ENCODE measurements around the gene MMP27. TPM values are rescaled to one million over a fixed set of nuclear protein-coding genes. Genes with fewer than 3 reads are reported as not detected.

MMP27 gene
- total RNA-seq, 1 experiment from 2014 or later: not detected

DNA sequence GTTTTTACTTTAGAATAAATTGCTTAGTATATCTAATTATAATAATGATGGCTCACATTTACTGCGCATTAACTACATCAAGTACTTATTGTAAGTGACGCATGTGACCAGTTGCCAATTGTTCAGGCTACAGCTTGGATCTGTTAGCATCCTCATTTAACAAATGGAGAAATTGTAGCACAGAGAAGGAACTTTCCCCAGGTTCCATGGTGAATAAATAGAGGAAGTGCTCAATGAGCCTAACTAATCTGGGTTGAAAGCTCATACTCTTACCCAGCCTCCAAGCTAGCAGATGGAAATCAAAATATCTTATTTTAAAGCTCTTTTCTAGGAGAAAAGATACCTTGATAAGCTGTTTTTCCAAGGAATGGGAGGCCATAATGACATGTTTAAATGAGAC lies 19.8 kb downstream of the MMP27 start:
- intact Hi-C loops (cut with micrococcal nuclease; ENCODE audit: unreplicated experiment): no loop called here
- Mint-ChIP-seq H3K27me3 (ENCODE audit: unreplicated experiment) (peaks cover under 1% of the 10 kb centered on the region), H3K36me3 (ENCODE audit: insufficient read depth, unreplicated experiment) (no peaks in the 10 kb centered on the region), H3K9me3 (ENCODE audit: low read depth, unreplicated experiment) (no peaks in the 10 kb centered on the region), H3K4me1 (ENCODE audit: low read depth, unreplicated experiment) (no peaks in the 10 kb centered on the region), H3K27ac (ENCODE audit: unreplicated experiment) (no peak overlapping the region), H3K4me3 (ENCODE audit: low read depth, unreplicated experiment) (no peak overlapping the region)
- TF ChIP-seq, protein P1, sequence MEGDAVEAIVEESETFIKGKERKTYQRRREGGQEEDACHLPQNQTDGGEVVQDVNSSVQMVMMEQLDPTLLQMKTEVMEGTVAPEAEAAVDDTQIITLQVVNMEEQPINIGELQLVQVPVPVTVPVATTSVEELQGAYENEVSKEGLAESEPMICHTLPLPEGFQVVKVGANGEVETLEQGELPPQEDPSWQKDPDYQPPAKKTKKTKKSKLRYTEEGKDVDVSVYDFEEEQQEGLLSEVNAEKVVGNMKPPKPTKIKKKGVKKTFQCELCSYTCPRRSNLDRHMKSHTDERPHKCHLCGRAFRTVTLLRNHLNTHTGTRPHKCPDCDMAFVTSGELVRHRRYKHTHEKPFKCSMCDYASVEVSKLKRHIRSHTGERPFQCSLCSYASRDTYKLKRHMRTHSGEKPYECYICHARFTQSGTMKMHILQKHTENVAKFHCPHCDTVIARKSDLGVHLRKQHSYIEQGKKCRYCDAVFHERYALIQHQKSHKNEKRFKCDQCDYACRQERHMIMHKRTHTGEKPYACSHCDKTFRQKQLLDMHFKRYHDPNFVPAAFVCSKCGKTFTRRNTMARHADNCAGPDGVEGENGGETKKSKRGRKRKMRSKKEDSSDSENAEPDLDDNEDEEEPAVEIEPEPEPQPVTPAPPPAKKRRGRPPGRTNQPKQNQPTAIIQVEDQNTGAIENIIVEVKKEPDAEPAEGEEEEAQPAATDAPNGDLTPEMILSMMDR (IDR thresholded peaks at IDR 0.05; ENCODE audit: unreplicated experiment): no peak
- no TSS peak for BruUV-seq (replicated peaks)
- no peak for DNase-seq
- CTCF ChIA-PET: no interaction called here

DNA sequence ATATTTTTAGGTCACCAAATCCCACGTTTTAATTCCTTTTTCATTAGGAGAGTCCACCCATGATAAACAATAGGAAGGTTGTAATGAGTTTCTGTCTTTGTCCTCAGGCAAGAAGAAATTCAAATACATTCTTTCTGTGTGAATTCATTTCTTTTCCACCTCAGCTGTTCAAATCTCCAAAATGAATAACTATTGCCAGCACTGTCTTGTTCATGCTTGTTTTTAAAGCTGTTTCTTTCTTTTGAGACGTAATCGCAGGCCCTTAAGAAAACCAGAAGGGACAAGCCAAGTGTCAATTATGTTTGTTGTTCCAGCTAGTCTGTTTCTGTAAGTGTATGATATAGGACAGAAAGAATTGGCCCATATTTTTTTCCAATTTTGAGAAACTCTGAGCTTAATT lies 20.2 kb downstream of the MMP27 start:
- CTCF ChIA-PET: no interaction called here

DNA sequence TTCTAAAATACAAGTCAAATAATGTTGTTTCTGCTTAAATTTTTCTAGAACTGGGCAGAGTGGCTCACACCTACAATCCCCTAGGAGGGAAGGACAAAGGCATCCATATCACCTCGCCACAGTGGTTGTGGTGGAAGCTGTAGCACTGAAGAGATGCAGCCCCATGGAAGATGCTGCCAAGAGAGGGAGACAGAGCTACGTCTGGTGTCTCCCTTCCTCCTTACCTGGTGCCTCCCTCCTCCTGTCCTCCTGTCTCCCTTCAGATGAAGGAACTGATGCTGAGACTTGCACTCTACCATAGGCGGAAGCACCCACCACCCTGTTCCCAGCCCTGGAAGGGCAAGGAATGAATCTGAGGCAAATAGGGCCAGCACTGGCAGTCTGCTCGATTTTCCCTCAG lies 22.3 kb downstream of the MMP27 start:
- intact Hi-C loops (cut with micrococcal nuclease; ENCODE audit: unreplicated experiment): no loop called here
- H3K4me3 Mint-ChIP-seq (ENCODE audit: low read depth, unreplicated experiment): no peak overlapping the region
- DNase-seq: no peak
- CTCF ChIA-PET: no interaction called here
- H3K9me3 Mint-ChIP-seq (ENCODE audit: low read depth, unreplicated experiment): no peaks in the 10 kb centered on the region
- H3K27me3 Mint-ChIP-seq (ENCODE audit: unreplicated experiment): no peaks in the 10 kb centered on the region
- no TSS peak for BruUV-seq (replicated peaks)
- no peak overlapping the region for H3K27ac Mint-ChIP-seq (ENCODE audit: unreplicated experiment)
- TF ChIP-seq, protein P1 (IDR thresholded peaks at IDR 0.05; ENCODE audit: unreplicated experiment): no peak
- H3K36me3 Mint-ChIP-seq (ENCODE audit: insufficient read depth, unreplicated experiment): no peaks in the 10 kb centered on the region
- H3K4me1 Mint-ChIP-seq (ENCODE audit: low read depth, unreplicated experiment): no peaks in the 10 kb centered on the region

More for the DNA sequence above, 20.2 kb downstream of the MMP27 start:
- H3K4me1 Mint-ChIP-seq (ENCODE audit: low read depth, unreplicated experiment): no peaks in the 10 kb centered on the region
- H3K9me3 Mint-ChIP-seq (ENCODE audit: low read depth, unreplicated experiment): no peaks in the 10 kb centered on the region
- H3K36me3 Mint-ChIP-seq (ENCODE audit: insufficient read depth, unreplicated experiment): no peaks in the 10 kb centered on the region
- BruUV-seq (replicated peaks): no TSS peak
- H3K4me3 Mint-ChIP-seq (ENCODE audit: low read depth, unreplicated experiment): no peak overlapping the region
- DNase-seq: no peak
- no peaks in the 10 kb centered on the region for H3K27me3 Mint-ChIP-seq (ENCODE audit: unreplicated experiment)
- no peak overlapping the region for H3K27ac Mint-ChIP-seq (ENCODE audit: unreplicated experiment)
- intact Hi-C loops (cut with micrococcal nuclease; ENCODE audit: unreplicated experiment): no loop called here
- TF ChIP-seq, protein P1 (IDR thresholded peaks at IDR 0.05; ENCODE audit: unreplicated experiment): no peak

DNA sequence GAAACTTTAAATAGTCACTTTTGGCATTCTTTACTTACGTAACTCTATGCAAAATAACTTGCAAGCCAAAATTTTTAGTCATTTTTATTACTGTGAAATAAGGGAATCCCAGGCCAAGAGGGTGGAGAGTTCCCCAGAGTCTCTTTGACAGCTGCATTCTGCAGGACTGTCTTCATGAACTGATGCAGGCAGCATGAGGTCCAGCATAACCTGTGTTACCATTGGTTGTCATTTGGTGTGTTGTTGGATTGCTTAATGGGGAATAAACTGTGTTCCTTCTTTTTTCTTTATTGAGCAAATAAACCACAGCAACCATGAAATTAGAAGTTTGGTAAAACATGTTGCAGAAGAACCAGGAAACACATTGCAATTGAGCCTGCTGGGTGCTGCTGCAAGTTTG lies 24.6 kb downstream of the MMP27 start:
- TF ChIP-seq, protein P1 (IDR thresholded peaks at IDR 0.05; ENCODE audit: unreplicated experiment): no peak
- Mint-ChIP-seq H3K4me3 (ENCODE audit: low read depth, unreplicated experiment) (no peak overlapping the region), H3K27me3 (ENCODE audit: unreplicated experiment) (no peaks in the 10 kb centered on the region), H3K27ac (ENCODE audit: unreplicated experiment) (no peak overlapping the region), H3K9me3 (ENCODE audit: low read depth, unreplicated experiment) (no peaks in the 10 kb centered on the region), H3K4me1 (ENCODE audit: low read depth, unreplicated experiment) (no peaks in the 10 kb centered on the region), H3K36me3 (ENCODE audit: insufficient read depth, unreplicated experiment) (no peaks in the 10 kb centered on the region)
- intact Hi-C loops (cut with micrococcal nuclease; ENCODE audit: unreplicated experiment): no loop called here
- CTCF ChIA-PET: no interaction called here
- DNase-seq: no peak
- BruUV-seq (replicated peaks): no TSS peak
